Endothelial cell (in vitro differentiated cells): Measurements from ENCODE around the gene GNAO1. TPM values are rescaled to one million over a fixed set of nuclear protein-coding genes. Genes with fewer than 3 reads are reported as not detected.

Experiments used
- DNase-seq: peaks from one replicate; pipeline ENCODE4 v3.0.0; 2021; ENCODE audit warnings: low spot score
- H3K27ac Mint-ChIP-seq: one replicate; pipeline ENCODE4 v1.8.0; 2021; ENCODE audit warnings: mixed read lengths, inconsistent platforms; ENCODE audit not compliant: unreplicated experiment
- H3K27me3 Mint-ChIP-seq: one replicate; pipeline ENCODE4 v1.8.0; 2021; ENCODE audit warnings: mild to moderate bottlenecking, moderate library complexity, mixed read lengths, inconsistent platforms; ENCODE audit not compliant: unreplicated experiment
- H3K36me3 Mint-ChIP-seq: one replicate; pipeline ENCODE4 v1.8.0; 2021; ENCODE audit warnings: mild to moderate bottlenecking, low read depth, mixed read lengths, inconsistent platforms; ENCODE audit not compliant: unreplicated experiment
- H3K4me1 Mint-ChIP-seq: one replicate; pipeline ENCODE4 v1.8.0; 2021; ENCODE audit warnings: mild to moderate bottlenecking, mixed read lengths, inconsistent platforms; ENCODE audit not compliant: unreplicated experiment
- H3K4me3 Mint-ChIP-seq: one replicate; pipeline ENCODE4 v1.8.0; 2021; ENCODE audit warnings: mild to moderate bottlenecking, mixed read lengths, inconsistent platforms; ENCODE audit not compliant: unreplicated experiment
- H3K9me3 Mint-ChIP-seq: one replicate; pipeline ENCODE4 v1.8.0; 2021; ENCODE audit warnings: mixed read lengths, inconsistent platforms; ENCODE audit not compliant: unreplicated experiment
- total RNA-seq: library from RNA; stranded (reverse); fragmentation: NEBNext Ultra II Directional; extraction: Animal tissue kit (Norgen Biotek cat#: 25700); gene quantifications from one replicate; pipeline ENCODE4 v1.2.1, GENCODE V29; 2021; ENCODE audit not compliant: unreplicated experiment
- TF ChIP-seq, protein P1 (sequence below): fragments of 200-600 bp; sonication (generic); IDR thresholded peaks from one replicate; pipeline ENCODE4 v1.5.0; 2021; ENCODE audit warnings: antibody characterized with exemption; ENCODE audit not compliant: unreplicated experiment

Gene GNAO1
- total RNA-seq, 1 donor from 2014 or later, result 0.69 TPM

DNA sequence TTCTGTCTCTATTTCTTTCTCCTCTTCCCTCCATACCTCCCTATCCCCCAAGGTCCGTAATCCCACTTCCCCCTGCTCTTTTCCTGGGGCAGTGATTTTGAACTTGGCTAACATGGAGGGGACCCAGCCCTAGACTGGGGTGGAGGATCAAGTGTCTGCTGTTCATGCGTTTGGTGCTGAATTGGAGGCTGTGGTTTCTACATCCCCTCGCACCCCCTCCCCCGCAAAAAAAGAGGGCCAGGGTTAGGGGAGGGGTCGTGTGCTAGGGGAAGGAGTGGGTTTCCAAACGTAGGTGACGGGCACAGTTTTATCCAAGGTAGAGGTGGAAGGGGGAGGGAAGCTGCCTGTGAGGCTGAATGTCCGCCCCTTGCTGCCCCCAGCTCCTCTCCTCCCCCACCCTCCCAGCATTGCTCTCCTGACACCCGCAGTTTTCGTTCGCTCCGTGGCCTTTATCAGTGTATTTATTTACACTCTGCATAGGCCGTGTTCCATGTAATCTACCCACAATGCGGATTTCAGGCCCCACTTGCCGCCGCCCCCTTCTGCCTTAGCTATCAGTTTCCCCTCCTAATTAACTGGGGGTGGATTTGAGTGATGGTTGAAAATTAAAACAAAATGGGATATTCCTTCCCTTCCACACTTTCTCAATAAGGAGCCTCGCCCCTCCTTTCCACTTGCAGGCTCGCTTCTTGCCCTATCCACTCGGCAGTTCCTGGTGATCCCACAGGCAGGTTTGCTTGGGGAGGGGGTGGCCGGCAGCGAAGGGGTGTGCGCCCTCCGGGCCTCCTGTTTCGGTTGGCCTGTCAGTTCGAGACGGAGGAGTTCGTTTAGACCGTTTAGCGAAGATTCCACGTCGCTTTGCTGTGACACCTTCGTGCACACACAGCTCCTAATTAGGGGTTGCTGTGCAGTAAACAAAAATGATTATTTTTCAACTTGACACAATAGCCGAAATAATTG, 2.0 kb downstream of the GNAO1 start:
- no peaks in the 10 kb centered on the region for H3K36me3 Mint-ChIP-seq
- H3K4me1 Mint-ChIP-seq, result peaks cover 9% of the 10 kb centered on the region
- H3K9me3 Mint-ChIP-seq, result no peaks in the 10 kb centered on the region
- H3K4me3 Mint-ChIP-seq, result no peak overlapping the region
- peaks cover 7% of the 10 kb centered on the region for H3K27me3 Mint-ChIP-seq
- no peak overlapping the region for H3K27ac Mint-ChIP-seq
- DNase-seq, result no peak
- TF ChIP-seq, protein P1, sequence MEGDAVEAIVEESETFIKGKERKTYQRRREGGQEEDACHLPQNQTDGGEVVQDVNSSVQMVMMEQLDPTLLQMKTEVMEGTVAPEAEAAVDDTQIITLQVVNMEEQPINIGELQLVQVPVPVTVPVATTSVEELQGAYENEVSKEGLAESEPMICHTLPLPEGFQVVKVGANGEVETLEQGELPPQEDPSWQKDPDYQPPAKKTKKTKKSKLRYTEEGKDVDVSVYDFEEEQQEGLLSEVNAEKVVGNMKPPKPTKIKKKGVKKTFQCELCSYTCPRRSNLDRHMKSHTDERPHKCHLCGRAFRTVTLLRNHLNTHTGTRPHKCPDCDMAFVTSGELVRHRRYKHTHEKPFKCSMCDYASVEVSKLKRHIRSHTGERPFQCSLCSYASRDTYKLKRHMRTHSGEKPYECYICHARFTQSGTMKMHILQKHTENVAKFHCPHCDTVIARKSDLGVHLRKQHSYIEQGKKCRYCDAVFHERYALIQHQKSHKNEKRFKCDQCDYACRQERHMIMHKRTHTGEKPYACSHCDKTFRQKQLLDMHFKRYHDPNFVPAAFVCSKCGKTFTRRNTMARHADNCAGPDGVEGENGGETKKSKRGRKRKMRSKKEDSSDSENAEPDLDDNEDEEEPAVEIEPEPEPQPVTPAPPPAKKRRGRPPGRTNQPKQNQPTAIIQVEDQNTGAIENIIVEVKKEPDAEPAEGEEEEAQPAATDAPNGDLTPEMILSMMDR, result no peak

DNA sequence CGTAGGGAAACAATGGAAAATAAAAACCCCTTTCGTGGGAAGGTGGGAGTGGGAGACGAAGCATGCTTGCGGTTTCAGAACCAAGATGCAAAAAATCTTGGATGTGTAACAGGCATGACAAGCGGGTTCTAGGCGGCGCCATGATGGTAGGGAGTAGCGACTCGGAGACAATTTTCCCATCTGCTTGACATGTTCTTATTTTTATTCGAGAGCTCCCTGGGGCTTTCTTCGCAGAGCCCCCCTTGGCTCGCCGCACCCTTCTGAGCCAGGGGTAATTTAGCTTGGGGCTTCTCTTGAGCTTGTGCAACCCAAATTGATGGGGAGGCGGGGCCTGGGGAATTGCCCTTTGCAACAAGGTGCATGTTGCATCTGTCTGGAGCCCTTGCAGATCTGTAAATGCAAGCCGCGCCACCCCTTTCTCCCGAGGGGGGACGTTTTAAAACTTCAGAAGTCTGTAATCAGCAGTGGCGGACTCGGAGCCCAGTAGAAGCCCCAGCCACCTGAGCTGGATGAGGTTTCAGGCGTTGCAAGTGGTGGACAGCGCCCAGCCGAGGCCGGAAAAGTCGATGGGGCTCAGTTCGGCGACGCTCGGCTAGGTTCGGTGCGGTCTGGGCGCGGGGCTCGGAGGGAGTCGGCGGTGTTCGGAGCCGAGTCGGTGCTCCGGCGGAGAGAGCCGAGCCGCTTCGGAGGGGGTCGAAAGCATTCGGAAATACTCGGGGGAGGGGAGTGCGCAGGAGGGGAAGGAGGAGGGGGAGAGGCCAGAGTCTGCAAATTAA, 2.9 kb downstream of the GNAO1 start:
- Mint-ChIP-seq H3K36me3 (no peaks in the 10 kb centered on the region), H3K4me3 (no peak overlapping the region), H3K9me3 (no peaks in the 10 kb centered on the region), H3K27me3 (peaks cover 7% of the 10 kb centered on the region), H3K27ac (no peak overlapping the region), H3K4me1 (peaks cover 9% of the 10 kb centered on the region)
- TF ChIP-seq, protein P1, result no peak
- DNase-seq, result peak; percentile 98

DNA sequence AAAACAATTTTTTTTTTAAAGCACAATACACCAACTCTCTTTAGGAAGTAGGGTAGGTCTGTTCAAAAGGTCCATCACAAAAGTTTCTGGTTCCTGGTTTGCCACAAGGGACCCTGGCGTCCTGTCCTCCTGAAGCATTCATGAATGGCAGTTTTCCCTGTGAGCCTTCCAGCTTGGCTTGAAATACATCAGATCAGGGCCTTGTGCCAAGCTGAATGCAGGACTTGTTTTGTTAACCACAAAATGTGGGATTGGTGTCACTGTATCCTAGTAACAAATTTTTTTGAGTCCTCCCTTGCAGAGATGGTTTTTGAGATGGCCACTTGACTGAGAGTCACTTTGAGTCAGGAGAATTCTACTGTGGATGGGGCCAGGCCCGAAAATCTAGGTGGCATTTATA, 3.9 kb downstream of the GNAO1 start:
- Mint-ChIP-seq H3K27me3 (peaks cover 4% of the 10 kb centered on the region), H3K4me1 (peaks cover 9% of the 10 kb centered on the region), H3K9me3 (no peaks in the 10 kb centered on the region), H3K36me3 (no peaks in the 10 kb centered on the region), H3K4me3 (no peak overlapping the region), H3K27ac (no peak overlapping the region)
- no peak for DNase-seq
- TF ChIP-seq, protein P1, result no peak

DNA sequence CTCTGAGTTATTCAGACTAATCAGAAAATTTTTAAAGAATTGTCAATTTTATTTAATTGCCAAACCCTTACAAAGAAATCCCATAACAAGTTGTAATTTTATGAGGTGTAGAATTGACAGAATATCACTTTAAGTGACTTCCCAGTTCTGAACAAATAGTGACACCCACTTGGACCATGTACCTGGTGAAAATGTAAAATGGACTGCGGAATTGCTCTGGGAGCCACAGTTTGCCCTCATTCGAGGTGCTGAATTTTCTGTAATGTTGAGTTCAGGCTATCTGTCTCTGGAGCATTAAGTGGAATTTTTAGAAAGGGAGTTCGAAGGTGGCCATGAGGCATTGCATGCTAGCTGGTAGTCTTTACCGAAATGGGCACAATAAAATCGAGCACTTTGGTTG, 5.1 kb downstream of the GNAO1 start:
- H3K4me1 Mint-ChIP-seq, result peaks cover 9% of the 10 kb centered on the region
- H3K4me3 Mint-ChIP-seq, result no peak overlapping the region
- peaks cover 2% of the 10 kb centered on the region for H3K27me3 Mint-ChIP-seq
- no peak for DNase-seq
- no peak overlapping the region for H3K27ac Mint-ChIP-seq
- TF ChIP-seq, protein P1, result no peak
- no peaks in the 10 kb centered on the region for H3K36me3 Mint-ChIP-seq
- H3K9me3 Mint-ChIP-seq, result no peaks in the 10 kb centered on the region
